ENCODE results near the gene SCNN1B. TPM values are rescaled to one million over a fixed set of nuclear protein-coding genes. Genes with fewer than 3 reads are reported as not detected.
A peak's percentile ranks its signal among the peaks of the same experiment; 100 is the strongest.
"Not testable (repeated sequence)": the region's sequence is repeated elsewhere in the genome, so short reads cannot be mapped to it uniquely, and the experiment has no call there.

SCNN1B gene, protein sequence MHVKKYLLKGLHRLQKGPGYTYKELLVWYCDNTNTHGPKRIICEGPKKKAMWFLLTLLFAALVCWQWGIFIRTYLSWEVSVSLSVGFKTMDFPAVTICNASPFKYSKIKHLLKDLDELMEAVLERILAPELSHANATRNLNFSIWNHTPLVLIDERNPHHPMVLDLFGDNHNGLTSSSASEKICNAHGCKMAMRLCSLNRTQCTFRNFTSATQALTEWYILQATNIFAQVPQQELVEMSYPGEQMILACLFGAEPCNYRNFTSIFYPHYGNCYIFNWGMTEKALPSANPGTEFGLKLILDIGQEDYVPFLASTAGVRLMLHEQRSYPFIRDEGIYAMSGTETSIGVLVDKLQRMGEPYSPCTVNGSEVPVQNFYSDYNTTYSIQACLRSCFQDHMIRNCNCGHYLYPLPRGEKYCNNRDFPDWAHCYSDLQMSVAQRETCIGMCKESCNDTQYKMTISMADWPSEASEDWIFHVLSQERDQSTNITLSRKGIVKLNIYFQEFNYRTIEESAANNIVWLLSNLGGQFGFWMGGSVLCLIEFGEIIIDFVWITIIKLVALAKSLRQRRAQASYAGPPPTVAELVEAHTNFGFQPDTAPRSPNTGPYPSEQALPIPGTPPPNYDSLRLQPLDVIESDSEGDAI
- 68.1 TPM for total RNA-seq

DNA sequence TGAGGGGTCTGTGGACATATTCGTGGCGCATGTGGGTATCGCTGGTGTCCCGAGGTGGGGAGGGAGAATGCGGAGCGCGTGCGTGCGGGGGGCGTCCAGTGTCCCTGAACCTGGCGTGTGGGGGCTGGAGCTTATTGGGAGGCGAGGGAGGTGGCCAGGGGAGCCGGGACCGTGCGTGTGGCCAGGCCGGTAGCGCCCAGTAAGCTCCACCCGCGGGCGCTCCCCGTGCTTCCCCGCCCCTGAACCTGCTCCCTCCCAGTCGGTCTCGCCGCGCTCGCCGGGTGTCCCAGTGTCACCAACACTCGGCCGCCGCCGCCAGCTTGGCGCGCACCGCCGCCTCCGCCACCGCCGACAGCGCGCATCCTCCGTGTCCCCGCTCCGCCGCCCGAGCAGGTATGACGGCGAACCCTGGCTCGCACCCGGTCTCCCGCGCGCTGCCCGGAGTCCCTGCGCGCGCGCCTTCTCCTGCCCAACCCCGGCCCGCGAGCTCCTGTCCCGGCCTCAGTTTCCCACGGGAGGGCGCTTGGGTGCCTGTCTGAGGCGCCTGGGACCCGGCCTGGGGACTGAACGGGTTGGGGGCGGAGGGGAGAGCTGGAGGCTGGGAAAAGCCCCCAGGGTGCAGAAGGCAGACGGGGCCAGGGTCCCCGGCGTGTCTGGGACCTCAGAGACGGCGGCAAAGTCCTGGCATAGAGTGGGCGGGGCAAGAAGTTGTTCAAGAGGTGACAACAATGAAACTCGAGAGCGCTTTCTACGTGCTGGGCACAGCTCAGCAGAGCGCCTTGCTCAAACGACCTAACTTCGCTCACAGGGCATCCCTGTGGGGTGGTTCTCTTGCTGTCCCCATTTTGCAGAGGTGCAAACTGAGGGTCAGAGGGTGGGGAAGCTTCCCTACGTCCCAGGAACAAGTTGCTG, at the start of gene SCNN1B:
Gene SCNN1B (plus strand): TSS at position 258 of the 912 bp plus-strand sequence. CDS start 46,298 bp downstream, outside the sequence.
- ATAC-seq: peak; percentile 82

DNA sequence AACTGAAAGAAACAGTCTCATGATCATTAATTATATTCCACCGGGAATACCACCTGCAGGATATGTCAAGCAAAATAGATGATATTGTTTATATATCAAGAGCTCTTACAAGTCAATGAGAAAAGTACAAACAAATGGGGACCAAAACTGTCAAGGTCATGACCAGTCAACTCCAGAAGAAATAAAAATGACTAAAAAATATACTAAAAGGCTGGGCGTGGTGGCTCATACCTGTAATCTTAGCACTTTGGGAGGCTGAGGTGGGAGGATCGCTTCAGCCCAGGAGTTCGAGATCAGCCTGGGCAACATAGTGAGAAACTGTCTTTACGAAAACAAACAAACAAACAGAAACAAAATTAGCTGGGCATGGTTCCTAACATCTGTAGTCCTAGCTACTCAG, 49.8 kb upstream of the SCNN1B start:
- ATAC-seq: no peak

DNA sequence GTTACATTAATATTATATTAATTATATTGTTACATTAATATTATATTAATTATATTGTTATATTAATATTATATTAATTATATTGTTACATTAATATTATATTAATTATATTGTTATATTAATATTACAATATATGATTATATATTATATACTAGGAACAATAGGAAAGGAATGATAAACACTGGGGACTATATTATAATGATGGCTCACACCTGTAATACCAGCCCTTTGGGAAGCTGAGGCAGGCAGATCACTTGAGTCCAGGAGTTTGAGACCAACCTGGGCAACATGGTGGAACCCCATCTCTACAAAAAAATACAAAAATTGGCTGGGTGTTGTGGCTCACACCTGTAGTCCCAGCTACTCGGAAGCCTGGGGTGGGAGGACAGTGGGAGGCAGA, 48.5 kb upstream of the SCNN1B start:
- not testable (repeated sequence) for ATAC-seq

DNA sequence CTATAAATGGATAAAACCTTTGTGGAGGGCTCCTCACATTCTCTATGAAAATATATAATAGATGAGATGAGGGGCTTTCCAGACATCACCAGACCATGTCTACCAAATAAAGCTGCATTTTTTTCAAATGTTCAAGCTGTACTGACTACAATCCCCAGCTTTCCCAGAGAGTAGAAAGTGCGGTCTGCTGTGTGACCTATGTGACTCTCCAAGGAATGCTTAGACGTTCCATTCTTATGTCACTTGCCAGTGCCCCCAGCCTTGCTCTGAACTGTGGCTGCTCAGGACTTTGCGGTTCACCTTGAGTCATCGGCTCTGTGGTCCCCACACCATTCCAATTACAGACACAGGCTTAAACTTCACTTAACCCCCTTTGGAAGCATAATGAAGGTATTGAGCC, 47.8 kb upstream of the SCNN1B start:
- ATAC-seq: no peak

DNA sequence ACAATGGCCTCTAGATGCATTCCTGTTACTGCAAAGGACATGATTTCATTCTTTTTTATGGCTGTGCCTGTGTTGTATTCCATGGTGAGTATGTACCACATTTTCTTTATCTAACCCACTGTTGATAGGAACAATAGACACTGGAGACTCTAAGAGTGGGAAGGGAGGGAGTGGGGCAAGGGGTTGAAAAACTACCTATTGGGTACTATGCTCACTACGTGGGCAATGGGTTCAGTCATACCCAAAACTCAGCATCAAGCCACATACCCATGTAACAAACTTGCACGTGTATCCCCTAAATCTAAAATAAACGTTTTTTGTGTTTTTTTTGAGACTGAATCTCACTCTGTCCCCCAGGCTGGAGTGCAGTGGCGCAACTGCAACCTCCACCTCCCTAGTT, 47.1 kb upstream of the SCNN1B start:
- no peak for ATAC-seq

DNA sequence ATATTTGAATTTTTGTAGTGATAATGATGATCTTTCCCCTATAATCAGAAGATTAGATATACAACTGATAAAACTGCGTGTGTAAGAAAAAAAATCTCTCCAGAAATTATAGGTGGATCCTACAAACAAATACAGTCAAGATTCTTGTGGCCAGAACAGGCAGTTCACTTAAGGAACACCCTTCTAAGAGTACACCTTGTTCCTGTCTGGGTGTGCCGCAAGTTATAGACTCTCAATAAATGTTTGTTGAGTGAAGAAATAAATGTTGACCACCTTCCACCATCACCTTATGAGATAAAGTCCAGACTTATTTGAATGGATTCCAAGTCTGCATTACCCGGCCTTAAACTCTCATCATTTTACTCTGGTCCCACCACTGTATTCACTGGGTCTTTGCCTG, 45.7 kb upstream of the SCNN1B start:
- no peak for ATAC-seq

DNA sequence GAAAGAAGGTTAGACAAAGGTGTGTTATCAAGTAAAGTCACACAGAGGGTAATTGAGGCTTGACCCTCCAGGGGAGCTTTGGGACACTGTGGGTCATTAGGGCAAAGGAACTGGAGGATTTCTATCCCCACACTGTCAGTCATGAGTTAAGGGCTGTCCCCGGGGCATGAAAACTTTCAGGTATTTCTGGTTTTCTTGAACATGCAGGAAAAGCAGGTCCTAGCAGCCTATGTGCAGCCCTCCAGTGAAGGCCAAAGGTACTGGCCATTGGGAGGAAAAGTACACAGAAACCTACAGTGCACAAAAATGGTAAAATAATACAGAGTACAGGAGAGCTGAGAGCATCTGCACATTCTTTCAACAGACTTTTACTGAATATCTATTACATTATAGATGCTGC, 44.4 kb upstream of the SCNN1B start:
- peak; percentile 79 for ATAC-seq

- ATAC-seq: peak; percentile 85
Measured at GRCh38 chr16:23258919-23259237, 43.2 kb upstream of the SCNN1B start.

DNA sequence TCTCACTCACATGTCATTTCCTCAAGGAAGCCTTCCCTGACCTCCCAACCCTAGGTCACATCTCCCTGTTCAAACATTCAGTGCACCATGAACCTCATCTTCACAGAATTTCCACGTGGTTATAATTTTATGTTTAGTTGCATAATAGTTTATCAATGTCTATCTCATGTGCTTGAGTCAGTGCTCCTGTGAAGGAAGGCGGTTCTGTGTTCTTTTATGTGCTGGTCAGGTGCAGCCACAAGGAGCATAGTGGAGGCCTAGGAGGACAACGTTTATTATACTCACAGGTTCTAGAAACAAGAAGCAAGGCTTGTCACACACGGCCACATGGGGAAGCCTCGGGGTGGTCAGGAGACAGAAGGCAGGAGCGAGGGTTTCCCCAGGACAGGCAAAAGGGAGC, 34.5 kb upstream of the SCNN1B start:
- no peak for ATAC-seq

GRCh38 chr16:23268561-23268960, 33.5 kb upstream of the SCNN1B start:
- ATAC-seq: no peak

- peak; percentile 72 for ATAC-seq
Measured at GRCh38 chr16:23269248-23269953, 32.7 kb upstream of the SCNN1B start.

DNA sequence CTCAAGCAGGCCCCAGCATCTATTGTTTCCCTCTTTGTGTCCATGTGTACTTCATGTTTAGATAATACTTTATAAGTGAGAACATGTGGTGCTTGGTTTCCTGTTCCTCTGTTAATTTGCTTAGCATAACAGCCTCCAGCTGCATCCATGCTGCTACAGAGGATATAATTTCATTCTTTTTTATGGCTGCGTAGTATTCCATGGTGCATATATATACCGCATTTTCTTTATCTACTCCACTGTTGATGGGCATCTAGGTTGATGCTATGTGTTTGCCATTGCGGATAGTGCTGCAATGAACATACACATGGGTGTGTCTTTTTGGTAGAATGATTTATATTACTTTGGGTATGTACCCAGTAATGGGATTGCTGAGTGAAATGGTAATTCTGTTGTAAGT, 31.4 kb upstream of the SCNN1B start:
- ATAC-seq: no peak

- ATAC-seq: peak; percentile 15
Measured at GRCh38 chr16:23274968-23275367, 27.1 kb upstream of the SCNN1B start.

DNA sequence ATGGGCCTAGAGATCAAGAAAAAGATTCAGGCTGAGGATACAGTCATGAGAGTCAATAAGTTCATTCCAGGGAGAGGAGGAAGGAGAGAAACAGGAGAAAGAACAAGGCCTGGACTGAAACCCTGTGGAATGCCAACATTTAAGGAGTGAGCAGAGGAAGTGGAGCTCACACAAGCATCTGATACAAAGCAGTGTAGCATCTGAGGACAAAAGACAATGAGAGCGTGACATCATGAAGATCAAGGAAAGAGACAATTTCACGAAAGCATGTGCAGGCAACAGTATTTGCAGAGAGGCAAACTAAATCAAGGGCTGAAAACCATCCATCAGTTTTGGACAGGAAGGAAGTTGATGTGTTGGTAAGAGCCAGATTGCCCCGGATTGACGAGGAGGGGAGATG, 25.3 kb upstream of the SCNN1B start:
- ATAC-seq: no peak

GRCh38 chr16:23278031-23278430, 24.1 kb upstream of the SCNN1B start:
- ATAC-seq: no peak

DNA sequence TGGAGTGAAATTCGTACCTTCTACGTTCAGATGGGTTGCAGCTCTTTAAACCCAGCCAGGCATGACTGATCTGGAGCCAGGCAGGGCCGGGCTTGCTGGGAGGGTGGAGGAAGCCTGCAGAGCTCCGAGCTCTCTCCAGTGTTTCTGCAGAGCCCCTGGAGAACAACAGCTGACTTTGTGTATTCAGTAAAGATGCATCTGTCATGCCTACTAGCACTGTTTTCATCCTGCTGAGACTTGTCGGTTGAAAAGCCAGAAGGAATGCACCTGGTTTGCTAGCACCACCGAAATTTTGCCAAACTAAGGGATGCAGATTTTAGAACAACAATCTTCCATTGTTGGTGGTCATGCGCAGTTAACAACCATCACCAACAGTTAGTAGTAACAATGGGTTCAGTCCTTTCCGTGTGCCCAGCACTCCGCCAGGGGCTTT, 22.4 kb upstream of the SCNN1B start:
- peak; percentile 86 for ATAC-seq

DNA sequence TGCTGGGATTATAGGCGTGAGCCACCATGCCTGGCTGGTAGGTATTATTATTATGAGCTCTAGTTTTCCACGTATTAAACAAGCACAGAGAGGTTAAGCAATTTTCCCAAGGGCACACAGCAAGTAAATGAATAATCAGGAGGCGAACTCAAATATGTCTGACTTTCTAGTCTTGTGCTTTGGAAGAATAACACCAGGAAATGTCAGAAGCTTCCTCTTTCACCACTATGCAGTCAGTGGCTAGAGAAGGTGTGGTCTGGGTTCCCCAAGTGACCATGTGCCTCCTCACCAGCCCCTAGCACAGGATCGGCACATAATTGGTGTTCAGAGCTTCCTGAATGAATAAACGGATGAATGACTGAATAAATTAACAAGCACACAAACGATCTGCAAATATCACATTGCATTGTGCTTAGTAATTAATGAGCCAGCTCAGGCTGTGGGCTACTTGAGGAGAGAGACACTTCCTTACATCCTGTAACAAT, 21.6 kb upstream of the SCNN1B start:
- peak; percentile 69 for ATAC-seq

- ATAC-seq: no peak
Measured at GRCh38 chr16:23282568-23282967, 19.5 kb upstream of the SCNN1B start.

- peak; percentile 11 for ATAC-seq
Measured at GRCh38 chr16:23283571-23283970, 18.5 kb upstream of the SCNN1B start.

DNA sequence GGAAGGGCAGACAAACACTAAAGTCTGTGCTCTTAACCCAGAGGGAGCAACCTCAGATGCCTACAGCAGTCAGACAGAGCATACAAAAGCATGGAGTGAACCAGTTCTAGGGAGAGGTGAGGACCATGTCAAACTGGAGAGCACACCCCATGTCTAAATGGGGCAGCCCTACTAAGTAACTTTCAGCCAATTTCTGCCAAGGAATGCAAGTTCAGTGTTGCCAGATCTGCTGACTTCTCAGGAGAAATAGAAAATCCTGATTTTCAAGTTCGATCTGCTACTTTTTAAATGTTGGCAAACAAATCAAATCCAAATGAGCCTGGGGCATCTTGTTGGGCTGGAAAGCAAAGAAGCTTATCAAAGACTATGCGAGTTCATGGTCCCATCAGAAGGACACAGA, 17.5 kb upstream of the SCNN1B start:
- peak; percentile 67 for ATAC-seq

GRCh38 chr16:23286131-23286532, 16.0 kb upstream of the SCNN1B start:
- ATAC-seq: peak; percentile 86

GRCh38 chr16:23288209-23288608, 13.9 kb upstream of the SCNN1B start:
- ATAC-seq: peak; percentile 18
